SK-N-SH (cell line): ENCODE measurements around the gene ATP5PD. TPM values are rescaled to one million over a fixed set of nuclear protein-coding genes. Genes with fewer than 3 reads are reported as not detected.
A peak's percentile ranks its signal among the peaks of the same experiment; 100 is the strongest.

Experiments used
- CTCF ChIA-PET: fragments of 300-600, 350-600 bp; formaldehyde crosslinking; extraction: SDS; loops from one replicate; lab custom pipeline; 2021; lab: Yijun Ruan, JAX
- POLR2A ChIA-PET: fragments of 350-600 bp; sonication (Branson Sonifier 250); formaldehyde crosslinking; extraction: SDS; loops from one replicate; lab custom pipeline; 2020; ENCODE audit warnings: antibody characterized with exemption, inconsistent platforms; lab: Yijun Ruan, JAX
- DNase-seq: peaks from one replicate; pipeline ENCODE4 v3.0.0; 2012
- H2AFZ ChIP-seq: fragments of 200-600 bp; sonication (generic); 2 replicates; pipeline ENCODE4 v1.8.1; 2016; ENCODE audit warnings: antibody characterized with exemption, mild to moderate bottlenecking, low read depth
- H3F3A ChIP-seq: fragments of 200-600 bp; sonication (generic); replicated peaks from 2 replicates; pipeline ENCODE3; 2016; ENCODE audit warnings: antibody characterized with exemption, mild to moderate bottlenecking; ENCODE audit not compliant: insufficient read depth
- H3K27ac ChIP-seq, 2 experiments: fragments of 200-500 bp in 1 of 2; fragments of 200-600 bp in 1 of 2; sonication (Bioruptor generic) in 1 of 2; sonication (generic), shearing (Covaris generic) in 1 of 2; 2 replicates each; pipeline versions ENCODE4 v1.5.1 to v1.6.1; 2014 to 2016; ENCODE audit warnings: low read depth in 2 of 2, inconsistent platforms in 1 of 2, low read length in 1 of 2, mild to moderate bottlenecking in 1 of 2, mixed read lengths in 1 of 2
- H3K27me3 ChIP-seq: fragments of 200-600 bp; sonication (generic), shearing (Covaris generic); 2 replicates; pipeline ENCODE4 v1.6.1; 2016; ENCODE audit warnings: mixed run types; ENCODE audit not compliant: insufficient read depth
- H3K36me3 ChIP-seq, 2 experiments: fragments of 200-500 bp in 1 of 2; fragments of 200-600 bp in 1 of 2; sonication (Bioruptor generic) in 1 of 2; sonication (generic) in 1 of 2; replicated peaks in 1 of 2; 2 replicates each; pipeline versions ENCODE3 to v1.5.1; 2014 to 2016; ENCODE audit warnings: low read length in 1 of 2, mild to moderate bottlenecking in 1 of 2; ENCODE audit not compliant: insufficient read depth in 2 of 2, control insufficient read depth in 1 of 2
- H3K4me1 ChIP-seq, 2 experiments: fragments of 200-500 bp in 1 of 2; fragments of 200-600 bp in 1 of 2; sonication (Bioruptor generic) in 1 of 2; sonication (generic), shearing (Covaris generic) in 1 of 2; 2 replicates each; pipeline versions ENCODE4 v1.5.1 to v1.6.1; 2014 to 2016; ENCODE audit warnings: low read depth in 1 of 2, low read length in 1 of 2, mixed run types in 1 of 2; ENCODE audit not compliant: insufficient read depth in 2 of 2, control insufficient read depth in 1 of 2
- H3K4me2 ChIP-seq: fragments of 200-600 bp; sonication (generic), shearing (Covaris generic); 2 replicates; pipeline ENCODE4 v1.6.1; 2017; ENCODE audit warnings: mixed run types
- H3K4me3 ChIP-seq, 2 experiments: fragments of 200-500 bp in 1 of 2; fragments of 200-600 bp in 1 of 2; sonication (Bioruptor generic) in 1 of 2; sonication (generic), shearing (Covaris generic) in 1 of 2; 2 replicates each; pipeline versions ENCODE4 v1.5.1 to v1.8.1; 2014 to 2016; ENCODE audit warnings: low read depth in 2 of 2, inconsistent platforms in 1 of 2, low read length in 1 of 2, mild to moderate bottlenecking in 1 of 2, mixed read lengths in 1 of 2, moderate library complexity in 1 of 2
- H3K79me2 ChIP-seq: fragments of 200-600 bp; sonication (generic); 2 replicates; pipeline ENCODE4 v1.8.1; 2017; ENCODE audit warnings: mild to moderate bottlenecking; ENCODE audit not compliant: insufficient read depth
- H3K9ac ChIP-seq: fragments of 200-600 bp; sonication (generic); 2 replicates; pipeline ENCODE4 v1.6.1; 2017; ENCODE audit warnings: mixed run types
- H3K9me2 ChIP-seq: fragments of 200-600 bp; sonication (generic); 2 replicates; pipeline ENCODE4 v1.6.1; 2017; ENCODE audit warnings: mixed run types
- H3K9me3 ChIP-seq: fragments of 200-600 bp; sonication (generic); 2 replicates; pipeline ENCODE4 v1.6.1; 2017; ENCODE audit warnings: mixed run types, mild to moderate bottlenecking, moderate library complexity
- H4K20me1 ChIP-seq: fragments of 200-600 bp; sonication (generic); 2 replicates; pipeline ENCODE4 v1.6.1; 2017; ENCODE audit warnings: mild to moderate bottlenecking, mixed run types; ENCODE audit not compliant: insufficient read depth
- EP300 ChIP-seq, 2 experiments: IDR thresholded peaks; 2 replicates each; pipeline versions ENCODE4 v1.4.0 to v1.6.1; 2012; ENCODE audit warnings: borderline replicate concordance in 1 of 2, low read depth in 1 of 2, low read length in 1 of 2
- EZH2phosphoT487 ChIP-seq: fragments of 200-600 bp; sonication (generic); IDR thresholded peaks from 2 replicates; pipeline ENCODE4 v1.6.1; 2017; ENCODE audit warnings: low read depth, mixed run types, mild to moderate bottlenecking, antibody characterized with exemption, moderate library complexity, borderline replicate concordance
- FOSL2 ChIP-seq: IDR thresholded peaks from 2 replicates; pipeline ENCODE4 v1.4.0; 2012; ENCODE audit warnings: low read depth, mild to moderate bottlenecking, moderate library complexity, borderline replicate concordance
- GATA2 ChIP-seq: sonication (generic); formaldehyde crosslinking; IDR thresholded peaks from 2 replicates; pipeline ENCODE4 v1.5.0; 2020; ENCODE audit warnings: mild to moderate bottlenecking, missing genetic modification reagents
- IRF3 ChIP-seq: fragments of 150-350 bp; IDR thresholded peaks from 2 replicates; pipeline ENCODE4 v1.6.1; 2016; ENCODE audit warnings: mild to moderate bottlenecking, low read depth, low read length
- MXI1 ChIP-seq: IDR thresholded peaks from 2 replicates; pipeline ENCODE4 v1.6.1; 2012; ENCODE audit warnings: mild to moderate bottlenecking, low read depth, low read length, improper control_type of control experiment
- RAD21 ChIP-seq: IDR thresholded peaks from 2 replicates; pipeline ENCODE4 v1.6.1; 2012; ENCODE audit warnings: mild to moderate bottlenecking, low read length
- RCOR1 ChIP-seq: fragments of 150-350 bp; IDR thresholded peaks from 2 replicates; pipeline ENCODE4 v1.6.1; 2017; ENCODE audit warnings: antibody characterized with exemption, low read length
- RXRA ChIP-seq: IDR thresholded peaks from 2 replicates; pipeline ENCODE4 v1.4.0; 2012; ENCODE audit warnings: low read depth, mild to moderate bottlenecking, borderline replicate concordance
- SIN3A ChIP-seq: IDR thresholded peaks from 2 replicates; pipeline ENCODE4 v1.6.1; 2012; ENCODE audit warnings: low read depth, mild to moderate bottlenecking, low read length, moderate library complexity, borderline replicate concordance
- SMC3 ChIP-seq: IDR thresholded peaks from 2 replicates; pipeline ENCODE4 v1.6.1; 2012; ENCODE audit warnings: low read depth, low read length, improper control_type of control experiment
- WGBS: methylation state at CpG from one replicate; pipeline ENCODE4 v1.1.6; 2017; ENCODE audit warnings: low lambda C conversion rate; 5-methylcytosine and 5-hydroxymethylcytosine counted together
- polyA plus RNA-seq, 3 experiments: library from polyadenylated mRNA; depleted of rRNA; stranded (reverse); fragments of >200 nt; gene quantifications; 2 replicates each; pipeline ENCODE4 v1.2.3, GENCODE V29; 2012
- TF ChIP-seq, protein P1 (sequence below): IDR thresholded peaks from 2 replicates; pipeline ENCODE4 v1.4.0; 2012; ENCODE audit warnings: low read depth, borderline replicate concordance
- TF ChIP-seq, protein P2 (sequence below): IDR thresholded peaks from 2 replicates; pipeline ENCODE4; 2012

Gene ATP5PD
- polyA plus RNA-seq, 1 of the 3 experiments (the other 2 are of a cell fraction), result 354 TPM

GRCh38 chr17:75077496-75078283 is 30.9 kb upstream of the ATP5PD start:
- peaks cover 4% of the 10 kb centered on the region for H3F3A ChIP-seq
- no peaks in the 10 kb centered on the region for H3K9me2 ChIP-seq
- H3K4me1 ChIP-seq, result peaks cover 5 to 18% of the 10 kb centered on the region in 2 experiments; a peak in 3 of 4 replicates
- H3K4me2 ChIP-seq, result 0 out of 2 replicates have a peak overlapping the region, but pooled peaks have one; percentile 49
- WGBS, result 94% methylated on average over 46 of the region's 53 CpGs
- H3K36me3 ChIP-seq, result no peaks in the 10 kb centered on the region
- no peak overlapping the region for H3K4me3 ChIP-seq
- DNase-seq, result no peak
- CTCF ChIA-PET, result interaction anchor here (1.5 to 2.6 kb wide), 4 partner anchors 15 to 36 kb away, joined by 3 to 16 read pairs (median 6); no protein-coding TSS in a partner anchor
- no peak overlapping the region for H3K9ac ChIP-seq
- TF ChIP-seq SIN3A, result no peak
- TF ChIP-seq SMC3, result no peak
- no peak for TF ChIP-seq MXI1
- TF ChIP-seq EP300 (IDR thresholded peaks at IDR 0.05; ENCODE audit: borderline replicate concordance in 1 of 2, low read depth in 1 of 2, low read length in 1 of 2), result no peak
- TF ChIP-seq RAD21, result no peak
- TF ChIP-seq, protein P1, sequence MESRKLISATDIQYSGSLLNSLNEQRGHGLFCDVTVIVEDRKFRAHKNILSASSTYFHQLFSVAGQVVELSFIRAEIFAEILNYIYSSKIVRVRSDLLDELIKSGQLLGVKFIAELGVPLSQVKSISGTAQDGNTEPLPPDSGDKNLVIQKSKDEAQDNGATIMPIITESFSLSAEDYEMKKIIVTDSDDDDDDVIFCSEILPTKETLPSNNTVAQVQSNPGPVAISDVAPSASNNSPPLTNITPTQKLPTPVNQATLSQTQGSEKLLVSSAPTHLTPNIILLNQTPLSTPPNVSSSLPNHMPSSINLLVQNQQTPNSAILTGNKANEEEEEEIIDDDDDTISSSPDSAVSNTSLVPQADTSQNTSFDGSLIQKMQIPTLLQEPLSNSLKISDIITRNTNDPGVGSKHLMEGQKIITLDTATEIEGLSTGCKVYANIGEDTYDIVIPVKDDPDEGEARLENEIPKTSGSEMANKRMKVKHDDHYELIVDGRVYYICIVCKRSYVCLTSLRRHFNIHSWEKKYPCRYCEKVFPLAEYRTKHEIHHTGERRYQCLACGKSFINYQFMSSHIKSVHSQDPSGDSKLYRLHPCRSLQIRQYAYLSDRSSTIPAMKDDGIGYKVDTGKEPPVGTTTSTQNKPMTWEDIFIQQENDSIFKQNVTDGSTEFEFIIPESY, result no peak
- TF ChIP-seq, protein P2, sequence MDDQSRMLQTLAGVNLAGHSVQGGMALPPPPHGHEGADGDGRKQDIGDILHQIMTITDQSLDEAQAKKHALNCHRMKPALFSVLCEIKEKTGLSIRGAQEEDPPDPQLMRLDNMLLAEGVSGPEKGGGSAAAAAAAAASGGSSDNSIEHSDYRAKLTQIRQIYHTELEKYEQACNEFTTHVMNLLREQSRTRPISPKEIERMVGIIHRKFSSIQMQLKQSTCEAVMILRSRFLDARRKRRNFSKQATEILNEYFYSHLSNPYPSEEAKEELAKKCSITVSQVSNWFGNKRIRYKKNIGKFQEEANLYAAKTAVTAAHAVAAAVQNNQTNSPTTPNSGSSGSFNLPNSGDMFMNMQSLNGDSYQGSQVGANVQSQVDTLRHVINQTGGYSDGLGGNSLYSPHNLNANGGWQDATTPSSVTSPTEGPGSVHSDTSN, result no peak
- TF ChIP-seq IRF3, result no peak
- TF ChIP-seq GATA2 (CRISPR knock-in tag), result no peak
- no peak for TF ChIP-seq RXRA
- no peak for TF ChIP-seq EZH2phosphoT487
- TF ChIP-seq RCOR1, result no peak
- TF ChIP-seq FOSL2, result no peak
- TF ChIP-seq, all 33 proteins: peak for 0
- Histone ChIP-seq H3K27ac (no peak overlapping the region), H3K9me3 (no peaks in the 10 kb centered on the region), H2AFZ (no peak overlapping the region), H4K20me1 (no peaks in the 10 kb centered on the region), H3K27me3 (no peaks in the 10 kb centered on the region), H3K79me2 (no peaks in the 10 kb centered on the region)
- POLR2A ChIA-PET, result no interaction called here
